Ovary (tissue), 3 donors: ENCODE measurements around the gene EFNA3.

Experiments
- POLR2A ChIP-seq: fragments of 450-650 bp; IDR thresholded peaks from one replicate; pipeline ENCODE4 v1.6.1; 2017; ENCODE audit warnings: antibody characterized with exemption, mild to moderate bottlenecking, moderate library complexity
- TF ChIP-seq, protein P1 (sequence below), 3 donors: fragments of 450-650 bp in 2 of 3; fragments of 200-600 bp in 1 of 3; IDR thresholded peaks; one replicate each; pipeline versions ENCODE4 v1.5.1 to v1.8.0; 2016 to 2022; ENCODE audit warnings: antibody characterized with exemption in 3 of 3, mild to moderate bottlenecking in 1 of 3
- donor health status: DM: no; HTN: no; CAD: no.

DNA sequence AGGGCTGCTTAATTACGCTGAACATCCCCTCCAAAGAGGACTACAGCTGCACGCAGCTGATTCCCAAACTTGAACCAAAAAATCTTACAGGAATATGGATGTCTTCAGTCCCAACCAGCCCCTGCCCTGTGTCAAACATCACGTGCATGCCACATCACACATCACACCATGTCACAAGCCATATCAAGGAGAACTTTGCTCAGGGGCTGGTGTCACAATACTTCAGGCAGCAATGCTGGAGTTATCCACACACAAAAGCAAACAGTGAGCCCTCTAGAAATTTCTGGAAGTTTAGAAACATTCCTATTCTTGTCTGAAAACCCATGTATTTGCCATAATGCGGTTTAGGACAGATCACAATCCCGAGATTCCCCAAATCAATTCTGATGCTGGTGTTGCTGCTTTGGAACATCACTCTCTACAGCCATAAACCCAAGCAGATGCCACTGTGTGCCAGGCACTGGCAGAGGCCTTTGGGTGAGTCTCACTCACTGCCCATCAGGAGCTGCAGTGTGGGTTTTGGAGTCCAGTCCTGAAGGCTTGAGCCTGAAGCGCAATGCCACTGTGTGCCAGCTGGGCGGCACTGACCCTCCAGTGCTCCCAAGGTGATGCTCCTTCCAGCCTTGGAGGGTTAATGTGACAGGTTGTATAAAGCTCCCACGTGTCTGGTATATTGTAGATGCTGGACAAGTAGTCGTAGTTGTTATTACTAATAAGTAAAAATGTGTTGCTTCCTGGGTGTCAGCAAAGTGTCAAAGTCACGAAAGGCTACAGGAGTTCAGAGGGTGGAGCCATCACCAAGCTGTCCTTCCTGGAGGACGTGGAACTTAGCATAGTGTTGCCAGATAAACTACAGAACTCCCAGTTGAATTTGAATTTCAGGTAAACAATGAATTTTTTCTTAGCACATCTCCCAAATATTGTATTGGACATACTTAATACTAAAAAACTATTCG, 28.9 kb downstream of the EFNA3 start:
- no peak for TF ChIP-seq POLR2A
- TF ChIP-seq, protein P1, sequence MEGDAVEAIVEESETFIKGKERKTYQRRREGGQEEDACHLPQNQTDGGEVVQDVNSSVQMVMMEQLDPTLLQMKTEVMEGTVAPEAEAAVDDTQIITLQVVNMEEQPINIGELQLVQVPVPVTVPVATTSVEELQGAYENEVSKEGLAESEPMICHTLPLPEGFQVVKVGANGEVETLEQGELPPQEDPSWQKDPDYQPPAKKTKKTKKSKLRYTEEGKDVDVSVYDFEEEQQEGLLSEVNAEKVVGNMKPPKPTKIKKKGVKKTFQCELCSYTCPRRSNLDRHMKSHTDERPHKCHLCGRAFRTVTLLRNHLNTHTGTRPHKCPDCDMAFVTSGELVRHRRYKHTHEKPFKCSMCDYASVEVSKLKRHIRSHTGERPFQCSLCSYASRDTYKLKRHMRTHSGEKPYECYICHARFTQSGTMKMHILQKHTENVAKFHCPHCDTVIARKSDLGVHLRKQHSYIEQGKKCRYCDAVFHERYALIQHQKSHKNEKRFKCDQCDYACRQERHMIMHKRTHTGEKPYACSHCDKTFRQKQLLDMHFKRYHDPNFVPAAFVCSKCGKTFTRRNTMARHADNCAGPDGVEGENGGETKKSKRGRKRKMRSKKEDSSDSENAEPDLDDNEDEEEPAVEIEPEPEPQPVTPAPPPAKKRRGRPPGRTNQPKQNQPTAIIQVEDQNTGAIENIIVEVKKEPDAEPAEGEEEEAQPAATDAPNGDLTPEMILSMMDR (IDR thresholded peaks at IDR 0.05): no peak
